ENCODE data around the gene TRIP12. TPM values are rescaled to one million over a fixed set of nuclear protein-coding genes. Genes with fewer than 3 reads are reported as not detected.
"Not testable (repeated sequence)": the region's sequence is repeated elsewhere in the genome, so short reads cannot be mapped to it uniquely, and the experiment has no call there.

TRIP12 gene
- total RNA-seq, 2 experiments from 2014 or later, result 235 to 270 TPM

GRCh38 chr2:229856413-229856812, 65.4 kb downstream of the TRIP12 start:
- Mint-ChIP-seq H3K27me3 (no peaks in the 10 kb centered on the region), H3K9me3 (ENCODE audit: low read depth) (no peaks in the 10 kb centered on the region), H3K4me3 (no peak overlapping the region), H3K4me1 (peaks cover 30% of the 10 kb centered on the region), H3K27ac (no peak overlapping the region), H3K36me3 (peaks cover 44% of the 10 kb centered on the region)
- CTCF ChIA-PET, result interaction anchor here (1.6 kb wide), 1 partner anchor 73 kb away, joined by 3 read pairs; no protein-coding TSS in a partner anchor
- ATAC-seq, result no peak
- DNase-seq, result no peak

DNA sequence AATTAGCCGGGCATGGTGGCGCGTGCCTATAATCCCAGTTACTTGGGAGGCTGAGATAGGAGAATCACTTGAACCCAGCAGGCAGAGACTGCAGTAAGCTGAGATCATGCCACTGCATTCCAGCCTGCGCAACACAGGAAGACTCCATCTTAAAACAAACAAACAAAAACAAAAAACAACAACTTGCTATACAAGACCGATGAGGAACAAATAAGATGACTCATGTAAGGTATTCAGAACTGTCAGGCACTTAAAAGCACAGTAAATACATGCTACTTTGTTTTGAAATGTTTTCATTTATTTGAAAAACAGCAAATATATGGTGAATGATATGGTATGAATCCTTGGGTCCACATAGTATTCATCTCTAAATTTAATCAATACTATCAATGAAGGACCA, 66.7 kb downstream of the TRIP12 start:
- ATAC-seq, result no peak
- Mint-ChIP-seq H3K9me3 (ENCODE audit: low read depth) (no peaks in the 10 kb centered on the region), H3K4me1 (peaks cover 39% of the 10 kb centered on the region), H3K36me3 (peaks cover 45% of the 10 kb centered on the region), H3K27me3 (no peaks in the 10 kb centered on the region), H3K4me3 (no peak overlapping the region), H3K27ac (no peak overlapping the region)
- no peak for DNase-seq
- CTCF ChIA-PET, result interaction anchor here (1.2 kb wide), 1 partner anchor 11 kb away, joined by 4 read pairs; no protein-coding TSS in a partner anchor

- Mint-ChIP-seq H3K4me1 (peaks cover 52% of the 10 kb centered on the region), H3K27ac (peak overlapping the region; percentile 66), H3K4me3 (no peak overlapping the region), H3K27me3 (no peaks in the 10 kb centered on the region), H3K36me3 (peaks cover 43% of the 10 kb centered on the region), H3K9me3 (ENCODE audit: low read depth) (no peaks in the 10 kb centered on the region)
- DNase-seq (peak; percentile 71), ATAC-seq (peak; percentile 90)
- CTCF ChIA-PET, result interaction anchor here (0.7 to 2.2 kb wide), 6 partner anchors 10 to 71 kb away, joined by 3 to 6 read pairs (median 3); no protein-coding TSS in a partner anchor
Measured at GRCh38 chr2:229852565-229852964, 69.2 kb downstream of the TRIP12 start.

- peaks cover 51% of the 10 kb centered on the region for H3K4me1 Mint-ChIP-seq
- peak overlapping the region; percentile 75 for H3K27ac Mint-ChIP-seq
- ATAC-seq (no peak), DNase-seq (no peak)
- CTCF ChIA-PET, result interaction anchor here (0.7 to 2.2 kb wide), 8 partner anchors 10 to 70 kb away, joined by 3 to 6 read pairs (median 4); no protein-coding TSS in a partner anchor
- peaks cover 44% of the 10 kb centered on the region for H3K36me3 Mint-ChIP-seq
- no peaks in the 10 kb centered on the region for H3K9me3 Mint-ChIP-seq (ENCODE audit: low read depth)
- H3K4me3 Mint-ChIP-seq, result peak overlapping the region; percentile 8
- no peaks in the 10 kb centered on the region for H3K27me3 Mint-ChIP-seq
Measured at GRCh38 chr2:229851870-229852269, 69.9 kb downstream of the TRIP12 start.

GRCh38 chr2:229850355-229851275, 71.2 kb downstream of the TRIP12 start:
- CTCF ChIA-PET, result interaction anchor here (1.8 kb wide), 1 partner anchor 50 kb away, joined by 6 read pairs; no protein-coding TSS in a partner anchor
- not testable (repeated sequence) for H3K9me3 Mint-ChIP-seq (ENCODE audit: low read depth); H3K27me3 Mint-ChIP-seq
- peak overlapping the region; percentile 6 for H3K4me3 Mint-ChIP-seq
- H3K36me3 Mint-ChIP-seq, result peaks cover 44% of the 10 kb centered on the region
- H3K27ac Mint-ChIP-seq, result peak overlapping the region; percentile 75
- DNase-seq (peak; percentile 57), ATAC-seq (peak; percentile 69)
- peaks cover 51% of the 10 kb centered on the region for H3K4me1 Mint-ChIP-seq

DNA sequence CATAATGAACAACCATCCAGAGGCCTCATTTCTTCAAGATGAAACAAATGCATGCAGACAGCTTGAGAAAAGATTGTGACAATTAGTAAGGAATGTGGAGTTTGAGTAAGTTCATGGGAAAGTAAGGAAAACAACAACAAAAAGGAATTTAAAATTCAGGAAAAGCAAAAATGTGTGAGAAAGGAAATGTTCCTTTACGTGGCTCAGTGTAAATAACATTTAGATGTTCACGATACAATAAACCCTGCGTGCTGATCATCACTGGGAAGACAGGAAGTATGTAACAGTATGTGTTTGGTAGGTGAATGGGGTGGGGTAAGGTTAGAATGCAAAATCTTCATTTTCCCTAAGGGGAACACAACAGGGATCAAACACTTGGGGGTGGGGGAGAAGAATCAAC, 72.7 kb downstream of the TRIP12 start:
- DNase-seq, result no peak
- Mint-ChIP-seq H3K27ac (no peak overlapping the region), H3K36me3 (peaks cover 44% of the 10 kb centered on the region), H3K4me3 (no peak overlapping the region), H3K9me3 (ENCODE audit: low read depth) (no peaks in the 10 kb centered on the region), H3K4me1 (peaks cover 49% of the 10 kb centered on the region), H3K27me3 (no peaks in the 10 kb centered on the region)
- CTCF ChIA-PET, result no interaction called here
- no peak for ATAC-seq

DNA sequence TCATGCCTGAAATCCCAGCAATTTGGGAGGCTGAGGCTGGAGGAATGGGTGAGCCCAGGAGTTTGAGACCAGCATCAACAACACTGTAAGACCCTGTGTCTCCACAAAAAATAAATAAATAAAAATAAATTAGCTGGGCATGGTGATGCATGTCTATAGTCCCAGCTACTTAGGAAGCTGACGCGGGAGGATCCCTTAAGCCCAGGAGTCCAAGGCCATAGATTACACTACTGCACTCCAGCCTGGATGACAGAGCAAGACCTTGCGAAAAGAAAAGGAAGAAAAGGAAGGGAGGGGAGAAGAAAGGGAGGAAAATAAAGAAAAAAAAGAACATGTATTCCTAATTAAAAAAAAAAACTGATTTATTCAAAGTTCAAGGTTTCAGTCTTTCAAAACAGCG, 78.2 kb downstream of the TRIP12 start:
- ATAC-seq (no peak), DNase-seq (no peak)
- Mint-ChIP-seq H3K4me1 (peaks cover 11% of the 10 kb centered on the region), H3K27ac (no peak overlapping the region), H3K9me3 (ENCODE audit: low read depth) (no peaks in the 10 kb centered on the region), H3K4me3 (no peak overlapping the region), H3K27me3 (no peaks in the 10 kb centered on the region), H3K36me3 (peaks cover 43% of the 10 kb centered on the region)
- CTCF ChIA-PET, result no interaction called here

DNA sequence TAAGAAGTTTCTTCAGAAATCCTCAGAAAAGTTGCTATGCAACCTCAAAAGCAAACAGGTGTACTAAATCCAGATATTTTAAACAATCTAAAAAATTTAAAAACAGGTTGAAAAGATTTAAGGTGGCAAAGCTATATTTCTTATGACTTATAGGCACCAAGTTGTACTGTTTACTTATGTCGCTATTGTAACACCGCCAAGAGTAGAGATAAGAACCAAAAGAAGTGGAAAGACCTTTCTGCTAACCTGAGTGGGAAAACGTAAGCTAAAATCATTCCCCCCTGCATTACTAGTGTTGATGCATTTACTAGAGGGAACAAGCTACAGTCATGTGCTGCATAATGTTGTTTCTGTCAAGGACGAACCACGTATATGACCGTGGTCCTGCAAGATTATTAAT, 83.1 kb downstream of the TRIP12 start:
- H3K9me3 Mint-ChIP-seq (ENCODE audit: low read depth), result no peaks in the 10 kb centered on the region
- ATAC-seq (no peak), DNase-seq (no peak)
- CTCF ChIA-PET, result interaction anchor here (1.1 kb wide), 1 partner anchor 37 kb away, joined by 3 read pairs; no protein-coding TSS in a partner anchor
- H3K27me3 Mint-ChIP-seq, result no peaks in the 10 kb centered on the region
- peaks cover 23% of the 10 kb centered on the region for H3K4me1 Mint-ChIP-seq
- H3K36me3 Mint-ChIP-seq, result peaks cover 37% of the 10 kb centered on the region
- no peak overlapping the region for H3K4me3 Mint-ChIP-seq
- no peak overlapping the region for H3K27ac Mint-ChIP-seq

- no peaks in the 10 kb centered on the region for H3K27me3 Mint-ChIP-seq
- H3K4me1 Mint-ChIP-seq, result peaks cover 37% of the 10 kb centered on the region
- DNase-seq (no peak), ATAC-seq (no peak)
- H3K27ac Mint-ChIP-seq, result no peak overlapping the region
- no peak overlapping the region for H3K4me3 Mint-ChIP-seq
- no peaks in the 10 kb centered on the region for H3K9me3 Mint-ChIP-seq (ENCODE audit: low read depth)
- CTCF ChIA-PET, result interaction anchor here (0.9 kb wide), 1 partner anchor 56 kb away, joined by 3 read pairs; no protein-coding TSS in a partner anchor
- peaks cover 37% of the 10 kb centered on the region for H3K36me3 Mint-ChIP-seq
Measured at GRCh38 chr2:229836847-229837246, 85.0 kb downstream of the TRIP12 start.

DNA sequence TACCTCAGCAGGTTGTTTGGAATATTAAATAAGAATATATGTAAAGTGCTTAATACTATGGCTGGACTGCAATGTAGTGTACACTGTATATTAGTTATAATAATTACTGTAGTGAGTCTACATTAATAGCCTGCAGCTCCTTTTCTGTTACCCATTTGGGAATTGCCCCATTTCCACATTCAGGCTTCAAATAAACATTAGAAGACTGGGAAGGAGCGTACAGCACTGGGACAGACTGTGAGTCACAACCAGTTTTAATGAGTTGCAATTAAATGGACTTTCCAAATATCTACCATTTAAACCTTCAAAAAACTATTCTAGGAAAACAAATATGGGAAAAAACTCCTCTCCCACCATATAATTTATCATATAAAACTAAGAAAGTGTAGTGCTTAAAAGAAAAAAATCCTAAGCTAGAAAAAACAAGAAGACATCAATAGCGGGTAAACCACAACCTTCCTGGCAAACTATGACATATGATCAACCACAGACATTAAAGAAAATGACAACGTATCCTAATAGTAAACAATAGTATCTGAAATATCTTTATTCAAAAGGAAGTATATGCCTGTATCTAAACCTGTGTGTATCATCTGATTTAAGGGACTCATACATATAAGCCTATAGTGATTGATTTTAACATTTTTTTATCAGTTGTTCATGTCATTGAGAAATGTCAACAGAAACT, 86.1 kb downstream of the TRIP12 start:
- H3K36me3 Mint-ChIP-seq, result peaks cover 37% of the 10 kb centered on the region

GRCh38 chr2:229834368-229834767, 87.4 kb downstream of the TRIP12 start:
- not testable (repeated sequence) for H3K4me3 Mint-ChIP-seq; H3K27me3 Mint-ChIP-seq; H3K9me3 Mint-ChIP-seq (ENCODE audit: low read depth); H3K27ac Mint-ChIP-seq; ATAC-seq; DNase-seq
- CTCF ChIA-PET, result interaction anchor here (0.6 to 1.6 kb wide), 6 partner anchors 10 to 76 kb away, joined by 3 to 5 read pairs (median 3); no protein-coding TSS in a partner anchor
- Mint-ChIP-seq H3K36me3 (peaks cover 31% of the 10 kb centered on the region), H3K4me1 (peaks cover 44% of the 10 kb centered on the region)

More for the DNA sequence above, 86.1 kb downstream of the TRIP12 start:
- H3K4me1 Mint-ChIP-seq, result peaks cover 44% of the 10 kb centered on the region
- no peak overlapping the region for H3K4me3 Mint-ChIP-seq
- no peaks in the 10 kb centered on the region for H3K9me3 Mint-ChIP-seq (ENCODE audit: low read depth)
- peak; percentile 49 for ATAC-seq
- peak overlapping the region; percentile 5 for H3K27ac Mint-ChIP-seq
- CTCF ChIA-PET, result interaction anchor here (0.6 to 1.6 kb wide), 4 partner anchors 9 to 86 kb away, joined by 3 to 5 read pairs (median 4); no protein-coding TSS in a partner anchor
- H3K27me3 Mint-ChIP-seq, result no peaks in the 10 kb centered on the region
- no peak for DNase-seq

- H3K4me3 Mint-ChIP-seq, result no peak overlapping the region
- ATAC-seq (peak; percentile 75), DNase-seq (no peak)
- peak overlapping the region; percentile 28 for H3K27ac Mint-ChIP-seq
- no peaks in the 10 kb centered on the region for H3K9me3 Mint-ChIP-seq (ENCODE audit: low read depth)
- no peaks in the 10 kb centered on the region for H3K27me3 Mint-ChIP-seq
- CTCF ChIA-PET, result interaction anchor here (1.3 to 3.0 kb wide), 4 partner anchors 9 to 51 kb away, joined by 3 to 7 read pairs (median 6); no protein-coding TSS in a partner anchor
- H3K36me3 Mint-ChIP-seq, result peaks cover 33% of the 10 kb centered on the region
- H3K4me1 Mint-ChIP-seq, result peaks cover 42% of the 10 kb centered on the region
Measured at GRCh38 chr2:229832510-229832898, 89.3 kb downstream of the TRIP12 start.

All from activated CD8-positive, alpha-beta memory T cell treated with anti-CD3 and anti-CD28 coated beads, Interleukin-2, amount 10 ng/mL, durations not matched to agents 7 days and 5 days (primary cell).